Activated CD8-positive, alpha-beta T cell treated with anti-CD3 and anti-CD28 coated beads for 36 hours (primary cell): ENCODE data around the gene MICAL2. TPM values are rescaled to one million over a fixed set of nuclear protein-coding genes. Genes with fewer than 3 reads are reported as not detected.
A peak's percentile ranks its signal among the peaks of the same experiment; 100 is the strongest.

Experiments used
- ATAC-seq: fragments of 200-7000 bp; cut with Tn5 transposase; one replicate; pipeline ENCODE4 v1.10.0; 2021; ENCODE audit warnings: mild to moderate bottlenecking, moderate library complexity
- CTCF ChIA-PET: fragments of 350-600 bp; sonication (Branson Sonifier 250); formaldehyde crosslinking; loops from one replicate; lab custom pipeline; 2021; ENCODE audit warnings: antibody characterized with exemption; lab: Charles Lee
- POLR2A ChIA-PET: fragments of 350-600 bp; sonication (Branson Sonifier 250); formaldehyde crosslinking; loops from one replicate; lab custom pipeline; 2021; ENCODE audit warnings: antibody characterized with exemption; lab: Charles Lee
- DNase-seq: peaks from one replicate; pipeline ENCODE4 v3.0.0-alpha.2; 2020
- H3K27ac Mint-ChIP-seq: one replicate; pipeline ENCODE4 v1.8.0; 2021; ENCODE audit warnings: mild to moderate bottlenecking, mixed read lengths
- H3K27me3 Mint-ChIP-seq: one replicate; pipeline ENCODE4 v1.8.0; 2021; ENCODE audit warnings: mixed read lengths
- H3K36me3 Mint-ChIP-seq: one replicate; pipeline ENCODE4 v1.8.0; 2021; ENCODE audit warnings: low read depth, mixed read lengths
- H3K4me1 Mint-ChIP-seq: one replicate; pipeline ENCODE4 v1.8.0; 2021; ENCODE audit warnings: low read depth, mixed read lengths
- H3K4me3 Mint-ChIP-seq: one replicate; pipeline ENCODE4 v1.8.0; 2021; ENCODE audit warnings: mild to moderate bottlenecking, moderate library complexity, mixed read lengths
- H3K9me3 Mint-ChIP-seq: one replicate; pipeline ENCODE4 v1.8.0; 2021; ENCODE audit warnings: mixed read lengths
- CTCF ChIP-seq: fragments of 200-600 bp; IDR thresholded peaks from one replicate; pipeline ENCODE4 v1.8.0; 2022; ENCODE audit warnings: antibody characterized with exemption, mild to moderate bottlenecking
- intact Hi-C: fragments of 100-400 bp; cut with micrococcal nuclease; formaldehyde crosslinking; loops from one replicate; pipeline ENCODE4 v1.10.0; 2022
- total RNA-seq, 2 experiments: library from RNA; stranded (reverse); gene quantifications; one replicate each; pipeline ENCODE4 v1.2.3, GENCODE V29; 2021

The MICAL2 gene
- total RNA-seq, 2 experiments from 2014 or later, result 99.8 to 105 TPM

GRCh38 chr11:12185106-12185690, 74.8 kb downstream of the MICAL2 start:
- DNase-seq (no peak), ATAC-seq (no peak)
- no peak for TF ChIP-seq CTCF
- ChIA-PET POLR2A (interaction anchor here (1.7 to 1.8 kb wide), 2 partner anchors 8 to 10 kb away, joined by 6 to 7 read pairs; no protein-coding TSS in a partner anchor), CTCF (no interaction called here)
- peaks cover 9% of the 10 kb centered on the region for H3K36me3 Mint-ChIP-seq
- peaks cover 32% of the 10 kb centered on the region for H3K4me1 Mint-ChIP-seq
- no peak overlapping the region for H3K27ac Mint-ChIP-seq
- no peak overlapping the region for H3K4me3 Mint-ChIP-seq
- H3K27me3 Mint-ChIP-seq, result no peaks in the 10 kb centered on the region
- intact Hi-C loops, result no loop called here
- H3K9me3 Mint-ChIP-seq, result no peaks in the 10 kb centered on the region

GRCh38 chr11:12185914-12186313, 75.5 kb downstream of the MICAL2 start:
- intact Hi-C loops, result no loop called here
- DNase-seq (no peak), ATAC-seq (no peak)
- H3K27ac Mint-ChIP-seq, result no peak overlapping the region
- ChIA-PET CTCF (no interaction called here), POLR2A (interaction anchor here (1.5 kb wide), 1 partner anchor 99 kb away, joined by 3 read pairs; no protein-coding TSS in a partner anchor)
- no peaks in the 10 kb centered on the region for H3K9me3 Mint-ChIP-seq
- no peak for TF ChIP-seq CTCF
- no peaks in the 10 kb centered on the region for H3K27me3 Mint-ChIP-seq
- no peak overlapping the region for H3K4me3 Mint-ChIP-seq
- H3K36me3 Mint-ChIP-seq, result peaks cover 9% of the 10 kb centered on the region
- peaks cover 37% of the 10 kb centered on the region for H3K4me1 Mint-ChIP-seq

DNA sequence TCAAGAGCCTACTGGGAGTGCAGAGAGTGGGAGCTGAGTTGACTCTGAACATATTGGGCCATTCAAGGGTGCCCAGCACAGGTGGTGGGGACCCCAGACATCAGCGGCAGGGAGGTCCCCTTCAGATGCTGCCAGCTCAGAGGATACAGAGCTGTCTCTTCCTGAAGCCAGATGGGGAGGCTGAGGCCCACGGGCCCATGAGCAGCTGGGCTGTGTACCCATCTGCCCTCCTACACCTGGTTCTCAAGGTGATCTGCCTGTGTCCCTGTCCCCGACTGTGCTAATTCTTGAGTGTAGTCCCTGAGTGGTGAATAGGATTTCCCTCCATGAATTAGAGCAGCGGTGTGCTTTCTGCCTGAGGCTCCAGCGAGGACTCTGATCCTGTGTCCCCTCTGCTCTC, 76.3 kb downstream of the MICAL2 start:
- intact Hi-C loops, result no loop called here
- Mint-ChIP-seq H3K4me3 (no peak overlapping the region), H3K36me3 (peaks cover 9% of the 10 kb centered on the region), H3K9me3 (no peaks in the 10 kb centered on the region), H3K27me3 (no peaks in the 10 kb centered on the region), H3K27ac (no peak overlapping the region), H3K4me1 (peaks cover 38% of the 10 kb centered on the region)
- no peak for ATAC-seq
- ChIA-PET POLR2A (interaction anchor here (1.4 to 1.5 kb wide), 2 partner anchors 11 to 100 kb away, joined by 3 to 4 read pairs; no protein-coding TSS in a partner anchor), CTCF (interaction anchor here (1.1 kb wide), 1 partner anchor 30 kb away, joined by 4 read pairs; no protein-coding TSS in a partner anchor)
- TF ChIP-seq CTCF, result no peak
- no peak for DNase-seq

DNA sequence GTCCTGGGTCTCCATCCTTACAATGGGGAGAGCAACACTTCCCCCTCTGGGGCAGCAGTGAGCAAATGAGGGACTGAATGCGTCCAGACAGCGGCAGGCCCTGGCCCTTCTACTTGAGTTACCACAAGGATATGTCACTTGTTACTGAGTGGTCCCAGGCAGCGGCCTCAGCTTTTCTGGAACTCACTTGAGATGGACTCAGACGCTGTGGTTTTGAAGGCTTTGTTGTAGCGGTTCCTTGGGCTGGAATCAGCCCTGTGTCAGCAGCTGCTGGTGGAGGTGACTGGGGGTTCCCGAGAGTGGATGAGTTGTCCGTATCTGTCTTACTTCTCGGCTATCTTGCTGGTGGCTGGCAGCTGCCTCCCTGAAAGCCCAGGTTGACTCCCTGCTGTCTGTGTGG, 77.0 kb downstream of the MICAL2 start:
- Mint-ChIP-seq H3K9me3 (no peaks in the 10 kb centered on the region), H3K27ac (peak overlapping the region; percentile 21), H3K36me3 (peaks cover 9% of the 10 kb centered on the region), H3K27me3 (no peaks in the 10 kb centered on the region), H3K4me1 (peaks cover 38% of the 10 kb centered on the region), H3K4me3 (no peak overlapping the region)
- DNase-seq, result peak; percentile 56
- ChIA-PET CTCF (interaction anchor here (1.1 kb wide), 2 partner anchors 9 to 30 kb away, joined by 3 to 4 read pairs; no protein-coding TSS in a partner anchor), POLR2A (interaction anchor here (1.3 to 1.5 kb wide), 3 partner anchors 8 to 100 kb away, joined by 3 to 4 read pairs (median 3); no protein-coding TSS in a partner anchor)
- peak; percentile 62 for ATAC-seq
- TF ChIP-seq CTCF, result no peak
- intact Hi-C loops, result no loop called here
